Measurements from ENCODE around the gene CASD1.

CASD1 gene

GRCh38 chr7:94579470-94579869 is 69.9 kb downstream of the CASD1 start:
- no peak for DNase-seq (ENCODE audit: low read depth in 1 of 2, low spot score in 1 of 2)

DNA sequence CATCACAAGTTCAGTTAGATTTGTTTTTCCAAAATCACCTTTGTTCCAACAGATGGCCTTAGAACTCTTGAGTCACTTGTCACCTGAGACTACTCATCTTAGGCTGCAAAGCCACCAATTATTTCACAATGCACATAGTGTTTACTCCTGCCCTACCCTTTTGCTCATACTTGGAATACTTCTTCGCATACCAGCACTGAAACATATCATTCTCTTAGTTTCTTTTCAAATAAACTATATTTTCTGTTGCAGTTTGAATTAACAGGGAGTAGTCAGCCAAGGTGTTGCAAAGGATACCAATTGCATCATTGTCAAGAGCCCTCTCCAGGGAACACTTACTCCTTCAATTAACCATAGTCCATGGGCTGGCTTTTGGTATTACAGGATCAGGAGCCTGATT is 71.0 kb downstream of the CASD1 start:
- no peak for DNase-seq (ENCODE audit: low read depth in 1 of 2, low spot score in 1 of 2)

DNA sequence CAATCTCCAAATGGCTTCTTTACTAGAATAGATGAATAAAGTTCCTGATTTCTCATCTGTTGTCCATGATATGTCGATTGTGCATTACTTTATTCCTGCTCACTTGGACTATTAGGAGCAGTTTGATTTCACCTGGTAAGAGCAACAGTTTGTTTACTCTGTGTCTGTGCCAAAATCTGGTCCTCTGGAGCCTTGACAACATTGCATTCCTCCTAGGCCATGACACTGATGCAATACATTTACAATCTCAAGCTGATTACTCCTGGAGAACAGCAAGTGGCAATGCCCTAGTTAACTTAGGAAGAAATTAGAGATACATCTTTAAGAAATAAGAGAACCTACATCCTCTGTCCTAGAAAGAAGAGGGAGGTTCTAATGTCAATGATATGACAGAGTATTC is 74.5 kb downstream of the CASD1 start:
- no peak for DNase-seq (ENCODE audit: low read depth in 1 of 2, low spot score in 1 of 2)

DNA sequence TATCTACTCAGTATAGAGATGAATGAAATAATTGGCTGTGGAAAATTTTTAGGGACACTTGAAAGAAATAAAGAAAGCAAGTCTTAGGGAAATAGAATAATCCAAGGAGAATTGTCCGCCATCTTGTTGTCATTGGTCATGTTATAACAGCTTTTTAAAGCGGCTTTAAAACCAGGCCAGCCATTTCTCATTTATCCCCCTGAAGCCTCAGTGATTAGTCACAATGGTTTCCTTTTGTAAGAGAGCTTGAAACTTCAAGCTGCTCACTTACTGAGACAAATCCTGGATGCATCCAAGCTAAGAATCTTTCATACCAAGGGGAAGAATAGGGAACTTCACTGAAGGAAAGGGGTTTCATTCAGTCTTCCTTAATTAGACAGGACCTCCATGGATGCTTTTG is 78.5 kb downstream of the CASD1 start:
- DNase-seq (ENCODE audit: low read depth in 1 of 2, low spot score in 1 of 2): no peak

DNA sequence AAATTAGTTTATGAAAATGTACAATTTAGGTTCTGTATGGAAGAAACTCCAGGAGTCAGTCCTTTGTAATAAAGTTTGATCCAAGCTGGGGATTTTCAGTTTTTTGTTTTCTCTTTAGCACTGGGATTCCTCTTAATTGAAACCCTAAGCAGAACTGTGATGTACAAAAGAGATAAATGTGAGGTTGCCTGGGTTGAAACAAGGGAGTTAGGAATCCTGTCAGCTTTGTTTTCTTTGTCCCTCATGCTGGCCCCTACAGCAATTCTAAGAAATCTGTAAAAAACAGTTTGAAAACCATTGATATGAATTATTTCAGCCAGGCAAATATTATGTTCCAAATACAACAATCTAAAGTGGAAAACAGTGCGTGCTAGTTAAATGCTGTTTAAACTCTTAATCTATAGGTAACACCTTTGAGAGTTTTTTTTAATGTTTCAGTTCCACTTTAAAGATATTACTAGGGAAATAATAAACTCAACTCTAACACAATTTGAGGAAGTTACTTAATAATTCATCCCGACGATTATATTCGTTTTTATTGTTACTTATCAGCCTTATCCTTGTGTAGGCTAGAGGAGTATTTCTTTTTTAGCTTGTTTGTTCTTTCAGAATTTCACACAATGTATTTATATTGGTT is 81.0 kb downstream of the CASD1 start:
- DNase-seq (ENCODE audit: low read depth in 1 of 2, low spot score in 1 of 2): no peak

GRCh38 chr7:94591176-94591575 is 81.6 kb downstream of the CASD1 start:
- DNase-seq (ENCODE audit: low read depth in 1 of 2, low spot score in 1 of 2): no peak

DNA sequence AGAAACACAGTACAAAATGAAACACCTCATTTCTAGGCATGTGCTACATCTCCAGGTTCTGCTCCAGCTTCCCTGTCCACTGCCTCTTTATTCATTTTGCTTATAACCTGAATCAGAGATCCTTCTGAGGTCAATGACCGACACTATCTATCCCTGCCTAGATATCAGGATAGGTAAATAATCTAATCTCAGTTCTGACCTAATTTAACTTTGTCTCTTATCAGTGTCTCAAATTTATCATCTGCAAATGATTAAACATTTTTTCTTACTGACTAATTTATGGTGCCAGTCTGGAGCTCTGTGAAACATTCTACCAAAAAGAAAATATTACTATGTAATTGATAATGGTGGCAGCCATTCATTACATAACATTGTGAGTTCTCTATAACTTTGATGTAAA is 85.3 kb downstream of the CASD1 start:
- DNase-seq (ENCODE audit: low read depth in 1 of 2, low spot score in 1 of 2): no peak

DNA sequence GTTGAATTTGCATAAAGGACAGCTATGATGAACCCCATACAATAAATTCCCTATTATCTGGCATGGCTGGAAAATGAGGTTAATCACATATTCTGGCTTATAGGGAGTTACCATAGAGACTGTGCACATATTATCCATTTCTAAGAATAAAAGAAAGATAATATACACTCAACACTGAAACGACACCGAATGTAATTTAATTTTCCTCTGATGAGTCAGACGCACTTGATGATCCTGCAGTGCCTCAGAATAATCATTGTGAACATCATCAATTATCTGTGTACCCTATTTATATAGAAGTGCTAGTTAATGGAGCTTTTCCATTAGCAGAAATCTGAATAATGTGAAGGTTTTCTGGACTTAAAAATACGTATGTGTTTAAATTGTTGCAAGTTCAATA is 86.1 kb downstream of the CASD1 start:
- no peak for DNase-seq (ENCODE audit: low read depth in 1 of 2, low spot score in 1 of 2)

- no peak for DNase-seq (ENCODE audit: low read depth in 1 of 2, low spot score in 1 of 2)
These were observed 90.7 kb downstream of the CASD1 start for GRCh38 chr7:94600267-94600666.

DNA sequence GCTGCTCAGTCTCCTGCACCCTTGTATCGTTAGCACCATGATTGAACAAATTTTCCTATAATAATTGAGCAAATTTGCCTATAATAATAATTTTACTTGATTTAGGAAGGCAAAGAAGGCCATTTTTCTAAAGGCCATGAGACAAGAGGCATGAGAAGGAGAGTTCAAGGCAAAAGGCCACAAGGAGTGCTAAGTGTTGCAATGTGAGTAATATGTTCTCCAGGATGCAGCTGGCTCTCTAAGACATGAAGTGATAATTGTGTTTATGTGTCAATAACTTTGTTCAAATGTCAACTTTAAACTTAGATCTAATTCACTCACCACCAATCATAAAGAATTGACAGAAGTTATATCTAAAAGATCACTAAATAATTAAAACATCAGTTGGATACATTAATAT is 92.6 kb downstream of the CASD1 start:
- DNase-seq (ENCODE audit: low read depth in 1 of 2, low spot score in 1 of 2): no peak

DNA sequence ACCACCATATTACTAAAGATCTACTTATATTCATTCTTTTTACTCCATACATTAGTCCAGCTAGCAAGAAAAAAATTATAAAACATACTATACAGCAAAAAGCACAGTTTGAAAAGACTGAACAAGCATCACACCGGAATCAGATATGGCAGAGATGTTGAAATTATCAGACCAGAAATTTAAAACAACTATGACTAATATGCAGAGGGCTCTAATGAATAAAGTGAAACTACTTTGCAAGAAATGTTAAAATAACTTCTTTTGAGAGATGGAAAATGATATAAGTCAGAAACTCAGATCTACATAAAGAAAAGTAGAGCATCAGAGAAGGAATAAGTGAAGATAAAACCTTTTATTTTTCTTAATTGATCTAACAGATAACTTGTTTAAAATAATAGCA is 95.4 kb downstream of the CASD1 start:
- DNase-seq (ENCODE audit: low read depth in 1 of 2, low spot score in 1 of 2): no peak
